Measurements from ENCODE around the gene CLPTM1L.

DNA sequence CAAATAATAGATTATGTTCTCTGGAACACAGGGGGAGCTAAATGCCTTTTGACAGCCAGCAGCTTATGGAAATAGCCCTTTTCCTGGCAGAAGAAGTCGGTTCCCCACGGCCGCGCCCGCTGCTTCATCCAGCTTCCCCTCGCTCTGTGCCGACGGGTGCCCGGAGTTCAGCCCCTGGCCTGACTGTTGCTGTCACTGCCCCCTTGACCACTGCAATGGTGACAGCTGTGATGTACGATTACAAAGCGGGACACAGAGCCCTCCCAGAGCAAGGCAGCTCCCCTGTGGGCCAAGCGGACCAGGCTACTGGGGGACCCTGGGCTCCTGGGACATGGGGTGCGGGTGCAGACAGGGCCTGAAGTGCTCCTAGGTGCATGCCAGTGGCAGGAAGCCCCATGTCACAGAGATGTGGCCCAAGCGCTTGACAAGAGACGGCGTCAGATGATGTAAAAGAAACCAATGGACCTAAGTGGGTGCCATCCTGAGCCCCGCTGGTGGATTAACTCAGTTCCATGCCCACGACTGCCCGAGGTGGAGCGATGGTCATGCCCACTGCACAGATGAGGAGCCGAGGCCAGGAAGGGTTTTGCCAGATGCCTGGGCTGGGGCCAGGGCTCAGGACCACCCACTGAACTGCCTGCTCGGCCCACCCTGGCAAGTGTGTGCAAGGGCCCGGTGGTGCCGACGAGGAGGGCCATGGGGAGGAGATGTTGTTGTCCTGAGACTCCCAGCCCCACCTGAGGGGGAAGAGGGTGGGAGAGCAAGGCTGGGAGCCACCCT, 13.2 kb upstream of the CLPTM1L start:
- TF ChIP-seq, protein P1, sequence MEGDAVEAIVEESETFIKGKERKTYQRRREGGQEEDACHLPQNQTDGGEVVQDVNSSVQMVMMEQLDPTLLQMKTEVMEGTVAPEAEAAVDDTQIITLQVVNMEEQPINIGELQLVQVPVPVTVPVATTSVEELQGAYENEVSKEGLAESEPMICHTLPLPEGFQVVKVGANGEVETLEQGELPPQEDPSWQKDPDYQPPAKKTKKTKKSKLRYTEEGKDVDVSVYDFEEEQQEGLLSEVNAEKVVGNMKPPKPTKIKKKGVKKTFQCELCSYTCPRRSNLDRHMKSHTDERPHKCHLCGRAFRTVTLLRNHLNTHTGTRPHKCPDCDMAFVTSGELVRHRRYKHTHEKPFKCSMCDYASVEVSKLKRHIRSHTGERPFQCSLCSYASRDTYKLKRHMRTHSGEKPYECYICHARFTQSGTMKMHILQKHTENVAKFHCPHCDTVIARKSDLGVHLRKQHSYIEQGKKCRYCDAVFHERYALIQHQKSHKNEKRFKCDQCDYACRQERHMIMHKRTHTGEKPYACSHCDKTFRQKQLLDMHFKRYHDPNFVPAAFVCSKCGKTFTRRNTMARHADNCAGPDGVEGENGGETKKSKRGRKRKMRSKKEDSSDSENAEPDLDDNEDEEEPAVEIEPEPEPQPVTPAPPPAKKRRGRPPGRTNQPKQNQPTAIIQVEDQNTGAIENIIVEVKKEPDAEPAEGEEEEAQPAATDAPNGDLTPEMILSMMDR (IDR thresholded peaks at IDR 0.05; ENCODE audit: poor library complexity): no peak
- TF ChIP-seq EZH2 (IDR thresholded peaks at IDR 0.05; ENCODE audit: borderline replicate concordance): no peak
- TF ChIP-seq EZH2phosphoT487 (IDR thresholded peaks at IDR 0.05; ENCODE audit: low read depth, severe bottlenecking, unreplicated experiment): no peak
